ENCODE measurements around the gene DDX28.

GRCh38 chr16:67999985-68000384 is 23.0 kb downstream of the DDX28 start:
- TF ChIP-seq RFX5 (IDR thresholded peaks at IDR 0.05; ENCODE audit: low read depth, low read length): no peak
- TF ChIP-seq CTCF (conservative IDR thresholded peaks at IDR 0.05; ENCODE audit: low read depth, low read length): no peak
- TF ChIP-seq RCOR1 (IDR thresholded peaks at IDR 0.05; ENCODE audit: insufficient replicate concordance, low read length): no peak
- TF ChIP-seq CEBPB (IDR thresholded peaks at IDR 0.05; ENCODE audit: low read depth, low read length): no peak
- TF ChIP-seq POLR2A (IDR thresholded peaks at IDR 0.05; ENCODE audit: low read depth, low read length): no peak
- TF ChIP-seq BHLHE40 (IDR thresholded peaks at IDR 0.05; ENCODE audit: low read depth, low read length): no peak
- TF ChIP-seq USF2 (IDR thresholded peaks at IDR 0.05; ENCODE audit: low read depth, low read length): no peak
- no peak for TF ChIP-seq ELK1 (IDR thresholded peaks at IDR 0.05; ENCODE audit: borderline replicate concordance, low read depth, low read length)
- TF ChIP-seq SMC3 (IDR thresholded peaks at IDR 0.05; ENCODE audit: low read depth, low read length): no peak
- no peak for TF ChIP-seq MAFK (IDR thresholded peaks at IDR 0.05; ENCODE audit: low read depth, low read length)
